ENCODE data around the gene KRT2.

- TF ChIP-seq, protein P1, sequence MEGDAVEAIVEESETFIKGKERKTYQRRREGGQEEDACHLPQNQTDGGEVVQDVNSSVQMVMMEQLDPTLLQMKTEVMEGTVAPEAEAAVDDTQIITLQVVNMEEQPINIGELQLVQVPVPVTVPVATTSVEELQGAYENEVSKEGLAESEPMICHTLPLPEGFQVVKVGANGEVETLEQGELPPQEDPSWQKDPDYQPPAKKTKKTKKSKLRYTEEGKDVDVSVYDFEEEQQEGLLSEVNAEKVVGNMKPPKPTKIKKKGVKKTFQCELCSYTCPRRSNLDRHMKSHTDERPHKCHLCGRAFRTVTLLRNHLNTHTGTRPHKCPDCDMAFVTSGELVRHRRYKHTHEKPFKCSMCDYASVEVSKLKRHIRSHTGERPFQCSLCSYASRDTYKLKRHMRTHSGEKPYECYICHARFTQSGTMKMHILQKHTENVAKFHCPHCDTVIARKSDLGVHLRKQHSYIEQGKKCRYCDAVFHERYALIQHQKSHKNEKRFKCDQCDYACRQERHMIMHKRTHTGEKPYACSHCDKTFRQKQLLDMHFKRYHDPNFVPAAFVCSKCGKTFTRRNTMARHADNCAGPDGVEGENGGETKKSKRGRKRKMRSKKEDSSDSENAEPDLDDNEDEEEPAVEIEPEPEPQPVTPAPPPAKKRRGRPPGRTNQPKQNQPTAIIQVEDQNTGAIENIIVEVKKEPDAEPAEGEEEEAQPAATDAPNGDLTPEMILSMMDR (conservative IDR thresholded peaks at IDR 0.05), result no peak
- TF ChIP-seq ZFX (IDR thresholded peaks at IDR 0.05), result no peak
These were observed 49.3 kb upstream of the KRT2 start for GRCh38 chr12:52701281-52701680.
